GM21360 (cell line): Measurements from ENCODE around the gene TMEM178B.
"Not testable (repeated sequence)": the region's sequence is repeated elsewhere in the genome, so short reads cannot be mapped to it uniquely, and the experiment has no call there.

Experiments used
- ATAC-seq: cut with Tn5 transposase; IDR thresholded peaks from one replicate; pipeline ENCODE4 v1.9.1; 2021; ENCODE audit warnings: mild to moderate bottlenecking, moderate library complexity; ENCODE audit not compliant: unreplicated experiment

TMEM178B gene

GRCh38 chr7:141177120-141177519 lies 103.3 kb downstream of the TMEM178B start:
- ATAC-seq: not testable (repeated sequence)

GRCh38 chr7:141178486-141179135 lies 104.7 kb downstream of the TMEM178B start:
- no peak for ATAC-seq

GRCh38 chr7:141181812-141182211 lies 107.9 kb downstream of the TMEM178B start:
- ATAC-seq: no peak

- no peak for ATAC-seq
Measured at GRCh38 chr7:141184532-141185190, 110.8 kb downstream of the TMEM178B start.

- no peak for ATAC-seq
Measured at GRCh38 chr7:141185369-141185967, 111.6 kb downstream of the TMEM178B start.

- no peak for ATAC-seq
Measured at GRCh38 chr7:141189231-141189630, 115.4 kb downstream of the TMEM178B start.

- ATAC-seq: no peak
Measured at GRCh38 chr7:141190495-141190894, 116.6 kb downstream of the TMEM178B start.

GRCh38 chr7:141191277-141191676 lies 117.4 kb downstream of the TMEM178B start:
- ATAC-seq: no peak

GRCh38 chr7:141193066-141193465 lies 119.2 kb downstream of the TMEM178B start:
- no peak for ATAC-seq

- not testable (repeated sequence) for ATAC-seq
Measured at GRCh38 chr7:141195722-141196121, 121.9 kb downstream of the TMEM178B start.

- ATAC-seq: no peak
Measured at GRCh38 chr7:141198194-141198958, 124.5 kb downstream of the TMEM178B start.

- no peak for ATAC-seq
Measured at GRCh38 chr7:141200191-141201108, 126.6 kb downstream of the TMEM178B start.

GRCh38 chr7:141201145-141201885 lies 127.5 kb downstream of the TMEM178B start:
- no peak for ATAC-seq

- ATAC-seq: no peak
Measured at GRCh38 chr7:141202535-141202934, 128.7 kb downstream of the TMEM178B start.

GRCh38 chr7:141203177-141203576 lies 129.3 kb downstream of the TMEM178B start:
- ATAC-seq: no peak

- ATAC-seq: no peak
Measured at GRCh38 chr7:141203586-141203985, 129.7 kb downstream of the TMEM178B start.

- ATAC-seq: no peak
Measured at GRCh38 chr7:141207661-141208060, 133.8 kb downstream of the TMEM178B start.

- ATAC-seq: no peak
Measured at GRCh38 chr7:141208539-141208938, 134.7 kb downstream of the TMEM178B start.

GRCh38 chr7:141209454-141209853 lies 135.6 kb downstream of the TMEM178B start:
- no peak for ATAC-seq

GRCh38 chr7:141210862-141211261 lies 137.0 kb downstream of the TMEM178B start:
- no peak for ATAC-seq
